BLaER1 (cell line): ENCODE measurements around the gene RPS21.

ENCODE experiments used
- H3K27ac ChIP-seq: shearing (Covaris generic); formaldehyde crosslinking; 2 replicates; pipeline ENCODE4 v1.8.1; 2022
- H3K27me3 ChIP-seq: shearing (Covaris generic); formaldehyde crosslinking; 2 replicates; pipeline ENCODE4 v1.8.1; 2022
- H3K36me3 ChIP-seq: shearing (Covaris generic); formaldehyde crosslinking; 2 replicates; pipeline ENCODE4 v1.8.1; 2022
- H3K4me1 ChIP-seq: shearing (Covaris generic); formaldehyde crosslinking; 2 replicates; pipeline ENCODE4 v1.8.1; 2022
- H3K4me2 ChIP-seq: shearing (Covaris generic); formaldehyde crosslinking; 2 replicates; pipeline ENCODE4 v1.8.1; 2022
- H3K4me3 ChIP-seq: shearing (Covaris generic); formaldehyde crosslinking; 2 replicates; pipeline ENCODE4 v1.8.1; 2022
- H3K9ac ChIP-seq: shearing (Covaris generic); formaldehyde crosslinking; 2 replicates; pipeline ENCODE4 v1.8.1; 2022
- H3K9me3 ChIP-seq: shearing (Covaris generic); formaldehyde crosslinking; 2 replicates; pipeline ENCODE4 v1.8.1; 2022
- H4K20me1 ChIP-seq: shearing (Covaris generic); formaldehyde crosslinking; 2 replicates; pipeline ENCODE4 v1.8.1; 2022
- Cebpa-rat ChIP-seq: shearing (Covaris generic); IDR thresholded peaks from 2 replicates; pipeline ENCODE4 v1.8.1; 2022

RPS21 gene

DNA sequence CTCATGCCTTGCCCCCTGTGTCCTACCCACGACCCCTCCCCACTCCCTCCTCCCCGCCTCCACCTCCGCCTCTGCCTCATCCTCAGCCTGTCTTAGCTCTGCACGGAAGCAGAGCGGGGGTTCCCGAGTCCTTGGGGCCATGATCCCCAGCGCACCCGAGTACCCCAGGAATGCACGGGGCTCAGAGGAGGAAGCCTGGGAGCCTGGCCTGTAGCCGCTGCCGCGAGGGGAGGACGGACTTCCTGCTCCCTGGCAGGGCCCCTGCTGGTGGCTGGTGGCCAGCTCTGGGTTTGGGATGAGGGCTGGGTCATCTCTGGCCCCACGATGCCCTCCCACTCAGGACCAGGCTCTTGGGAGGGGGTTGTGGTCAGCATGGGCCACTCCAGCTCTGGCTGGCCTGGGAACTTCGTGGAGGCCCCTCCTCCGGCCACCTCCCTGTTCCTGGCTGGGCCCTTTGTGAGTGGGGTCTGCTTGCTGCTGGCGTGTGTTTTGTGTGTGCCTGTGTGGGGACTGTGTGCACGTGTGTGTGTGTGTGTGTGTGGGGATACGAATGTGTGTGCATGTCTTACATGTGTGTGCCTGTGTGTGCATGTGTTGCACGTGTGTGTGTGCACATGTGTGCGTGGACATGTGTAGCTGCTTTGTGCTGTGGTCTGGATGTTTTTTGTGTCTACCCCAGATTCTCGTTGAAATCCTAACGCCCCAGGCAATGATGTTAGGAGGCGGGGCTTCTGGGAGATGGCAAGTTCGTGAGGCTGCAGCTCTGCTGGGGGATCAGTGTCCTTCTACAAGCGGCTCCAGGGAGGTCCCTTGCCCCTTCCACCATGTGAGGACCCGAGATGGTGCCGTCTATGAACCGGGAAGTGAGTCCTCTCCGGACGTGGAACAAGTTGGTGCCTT, 41.7 kb downstream of the RPS21 start:
- Histone ChIP-seq H3K9me3 (no peaks in the 10 kb centered on the region), H3K36me3 (no peaks in the 10 kb centered on the region), H4K20me1 (no peaks in the 10 kb centered on the region), H3K4me3 (no peak overlapping the region), H3K9ac (no peak overlapping the region), H3K27me3 (peaks cover 5% of the 10 kb centered on the region), H3K4me1 (peaks cover 16% of the 10 kb centered on the region), H3K27ac (no peak overlapping the region), H3K4me2 (no peak overlapping the region)
- no peak for TF ChIP-seq Cebpa-rat

DNA sequence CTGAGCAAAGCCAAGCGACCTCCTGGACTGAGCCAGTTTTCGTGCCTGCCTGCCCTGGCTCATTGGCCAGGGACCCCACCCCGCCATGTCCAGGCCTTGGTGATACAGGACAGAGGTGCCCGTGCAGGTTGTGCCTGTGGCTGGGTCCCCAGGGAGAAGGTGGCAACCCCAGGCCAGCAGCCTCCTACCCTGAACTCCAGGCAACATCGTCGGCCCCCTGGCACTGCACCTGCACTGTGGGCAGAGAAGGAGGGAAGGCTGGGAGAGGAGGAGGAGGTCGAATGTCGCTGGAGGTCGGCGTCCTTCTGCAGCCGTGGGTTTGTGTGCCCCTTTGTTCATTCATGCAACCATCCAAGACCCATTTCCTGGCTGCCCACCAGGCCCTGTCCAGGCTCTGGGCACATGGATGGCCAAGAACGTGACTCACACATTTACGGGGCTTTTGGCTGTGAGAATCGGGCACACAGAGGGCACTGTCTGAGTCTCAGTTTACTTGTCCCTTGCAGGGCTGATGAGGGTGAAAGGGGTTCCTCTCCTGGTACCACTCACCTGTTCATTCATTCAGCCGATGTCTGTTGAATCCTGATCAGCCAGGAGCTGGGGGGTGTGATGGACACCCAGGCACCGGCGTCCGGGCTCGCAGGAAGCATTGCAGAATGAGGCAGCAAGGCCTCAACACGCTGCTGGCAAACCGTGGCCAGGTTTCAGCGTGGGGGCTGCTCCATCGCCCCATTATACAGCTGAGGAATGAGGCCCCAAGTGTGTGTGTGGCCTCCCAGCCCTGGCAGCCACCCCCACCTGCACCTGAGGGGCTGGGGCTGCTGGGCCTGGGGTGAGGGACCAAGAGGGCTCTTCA, 42.8 kb downstream of the RPS21 start:
- Histone ChIP-seq H3K27me3 (peaks cover 16% of the 10 kb centered on the region), H4K20me1 (no peaks in the 10 kb centered on the region; the same call in 1 of the 2 replicates), H3K9ac (no peak overlapping the region), H3K36me3 (no peaks in the 10 kb centered on the region), H3K4me2 (no peak overlapping the region), H3K27ac (no peak overlapping the region), H3K9me3 (no peaks in the 10 kb centered on the region), H3K4me1 (peaks cover 7% of the 10 kb centered on the region), H3K4me3 (no peak overlapping the region)
- TF ChIP-seq Cebpa-rat, result no peak

DNA sequence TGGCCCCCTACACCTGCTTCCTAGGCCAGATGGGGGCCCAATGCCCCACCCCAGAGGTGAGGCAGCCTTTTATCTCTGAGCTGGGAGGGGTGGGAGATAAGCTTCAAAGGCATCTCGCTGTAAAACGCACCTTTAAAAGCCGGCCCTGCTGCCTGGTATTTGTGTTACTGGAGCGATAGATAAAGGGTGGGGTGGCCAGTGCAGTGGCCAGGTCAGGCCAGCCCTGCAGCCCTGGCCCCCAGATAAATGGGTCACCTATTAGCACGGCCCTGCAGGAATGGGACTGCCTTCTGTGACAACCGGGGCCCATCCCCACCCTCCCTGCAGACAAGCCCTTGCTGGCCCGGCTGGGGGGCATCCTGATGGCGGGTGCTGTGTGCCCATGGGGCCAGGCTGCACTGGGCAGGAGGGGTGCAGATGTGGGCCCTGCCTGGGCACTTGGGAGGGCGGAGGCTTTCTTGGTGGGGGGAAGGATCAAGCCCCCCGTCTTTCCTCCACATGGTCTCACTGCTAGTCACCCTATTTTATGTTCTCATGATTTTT, 43.5 kb downstream of the RPS21 start:
- Histone ChIP-seq H3K4me2 (no peak overlapping the region), H3K4me1 (peaks cover 7% of the 10 kb centered on the region), H3K9ac (no peak overlapping the region), H4K20me1 (peaks cover 3% of the 10 kb centered on the region; the same call in 1 of the 2 replicates), H3K9me3 (no peaks in the 10 kb centered on the region), H3K4me3 (no peak overlapping the region), H3K27ac (no peak overlapping the region), H3K36me3 (no peaks in the 10 kb centered on the region), H3K27me3 (peaks cover 23% of the 10 kb centered on the region)
- no peak for TF ChIP-seq Cebpa-rat

DNA sequence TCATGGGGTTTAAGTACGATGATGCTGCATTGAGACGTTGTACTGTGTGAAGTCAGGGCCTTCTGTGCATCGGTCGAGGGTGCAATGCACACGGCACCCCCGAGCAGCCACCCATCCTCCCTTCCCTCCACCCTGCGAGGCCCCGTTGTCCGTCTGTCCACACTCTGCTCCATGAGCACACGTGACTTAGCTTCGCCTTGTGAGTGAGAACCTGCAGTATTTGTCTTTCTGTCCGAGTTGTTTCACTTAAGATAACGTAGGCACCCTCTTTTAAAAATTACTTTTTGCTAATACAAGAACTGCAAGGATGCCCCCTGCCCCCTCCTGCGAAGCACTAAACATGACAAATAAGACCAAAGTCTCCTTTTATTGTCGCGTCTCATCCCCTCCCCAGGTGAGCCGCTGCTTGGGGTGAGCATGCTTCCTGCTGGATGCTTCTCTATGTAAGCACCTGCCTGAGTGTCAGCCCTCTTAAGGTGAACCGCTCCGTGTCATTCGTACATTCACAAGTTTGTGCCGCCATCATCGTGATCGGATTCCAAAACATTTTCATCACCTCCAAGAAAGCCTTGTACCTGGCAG, 44.1 kb downstream of the RPS21 start:
- Histone ChIP-seq H3K36me3 (no peaks in the 10 kb centered on the region), H3K9me3 (no peaks in the 10 kb centered on the region), H3K27ac (no peak overlapping the region), H4K20me1 (peaks cover 4% of the 10 kb centered on the region; the same call in 1 of the 2 replicates), H3K4me1 (peaks cover 7% of the 10 kb centered on the region), H3K4me3 (no peak overlapping the region), H3K27me3 (peaks cover 29% of the 10 kb centered on the region), H3K9ac (no peak overlapping the region), H3K4me2 (no peak overlapping the region)
- TF ChIP-seq Cebpa-rat, result no peak

DNA sequence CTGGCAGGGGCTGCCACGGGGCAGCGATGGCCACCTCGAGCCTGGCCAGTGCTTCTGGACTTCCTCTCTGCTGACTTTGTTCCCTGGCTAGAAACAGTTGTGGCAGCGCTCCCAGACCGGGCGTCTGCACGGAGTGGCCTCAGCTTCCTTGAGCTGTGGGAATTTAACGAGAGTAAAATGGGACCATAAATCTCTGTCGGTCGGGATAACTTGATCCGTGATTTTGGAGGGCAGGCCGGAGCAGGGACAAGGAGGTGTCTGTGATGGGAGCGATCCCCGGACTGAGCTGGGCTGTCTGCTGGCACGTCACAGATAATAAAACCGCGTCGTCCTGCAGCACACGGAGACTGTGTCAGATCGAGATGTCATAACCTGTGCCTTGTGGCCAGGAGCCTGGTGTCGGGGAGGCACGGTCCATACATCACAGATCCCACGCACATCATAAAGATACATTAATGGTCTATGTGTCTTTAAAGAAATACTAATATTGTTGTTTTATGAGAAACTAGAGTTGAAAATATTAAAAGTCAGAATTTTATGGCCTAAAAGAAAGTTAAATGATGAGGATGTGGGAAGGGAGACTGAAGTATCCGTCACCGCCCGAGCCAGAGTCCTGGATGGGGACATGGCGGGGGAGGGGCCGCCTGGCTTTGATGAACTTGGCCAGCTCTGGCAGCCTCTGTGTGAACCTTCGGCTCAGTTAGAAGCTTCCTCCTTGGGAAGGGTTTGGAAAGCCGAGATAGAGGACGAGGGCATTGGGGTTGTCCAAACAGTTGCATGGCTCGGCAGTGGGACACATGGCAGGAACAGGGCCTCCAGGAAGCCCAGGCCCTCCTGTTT, 47.0 kb downstream of the RPS21 start:
- H3K4me2 ChIP-seq, result no peak overlapping the region
- no peak for TF ChIP-seq Cebpa-rat
- no peak overlapping the region for H3K4me3 ChIP-seq
- peaks cover 36% of the 10 kb centered on the region for H3K27me3 ChIP-seq
- H3K9me3 ChIP-seq, result no peaks in the 10 kb centered on the region
- no peak overlapping the region for H3K27ac ChIP-seq
- no peaks in the 10 kb centered on the region for H3K4me1 ChIP-seq
- H3K9ac ChIP-seq, result no peak overlapping the region
- no peaks in the 10 kb centered on the region for H3K36me3 ChIP-seq
- H4K20me1 ChIP-seq, result peaks cover 4% of the 10 kb centered on the region; the same call in 1 of the 2 replicates

DNA sequence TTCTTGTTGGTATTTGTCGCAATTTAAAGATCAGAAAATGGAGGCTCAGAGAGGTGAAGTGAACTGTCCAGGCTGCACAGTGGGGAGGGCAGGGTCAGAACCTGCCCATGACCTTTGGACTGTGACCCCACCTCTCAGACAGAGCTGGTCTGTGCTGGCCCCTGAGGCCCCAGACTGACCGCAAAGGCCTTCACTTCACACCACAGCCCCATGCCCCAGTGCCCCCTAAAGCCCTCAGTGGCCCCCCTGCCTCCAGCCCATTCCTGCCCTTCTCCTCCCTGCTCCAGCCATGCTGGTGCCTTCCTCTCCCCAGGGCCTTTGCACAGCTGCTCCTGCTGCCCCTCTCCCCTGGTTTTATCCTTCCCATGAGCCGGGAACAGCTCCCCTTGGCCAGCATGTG, 49.8 kb downstream of the RPS21 start:
- no peak overlapping the region for H3K9ac ChIP-seq
- H3K27ac ChIP-seq, result no peak overlapping the region
- no peaks in the 10 kb centered on the region for H3K9me3 ChIP-seq
- H3K36me3 ChIP-seq, result no peaks in the 10 kb centered on the region
- H3K4me3 ChIP-seq, result no peak overlapping the region
- no peak for TF ChIP-seq Cebpa-rat
- no peaks in the 10 kb centered on the region for H3K4me1 ChIP-seq
- no peak overlapping the region for H3K4me2 ChIP-seq
- peaks cover 48% of the 10 kb centered on the region for H3K27me3 ChIP-seq
- peaks cover 4% of the 10 kb centered on the region; the same call in 1 of the 2 replicates for H4K20me1 ChIP-seq

DNA sequence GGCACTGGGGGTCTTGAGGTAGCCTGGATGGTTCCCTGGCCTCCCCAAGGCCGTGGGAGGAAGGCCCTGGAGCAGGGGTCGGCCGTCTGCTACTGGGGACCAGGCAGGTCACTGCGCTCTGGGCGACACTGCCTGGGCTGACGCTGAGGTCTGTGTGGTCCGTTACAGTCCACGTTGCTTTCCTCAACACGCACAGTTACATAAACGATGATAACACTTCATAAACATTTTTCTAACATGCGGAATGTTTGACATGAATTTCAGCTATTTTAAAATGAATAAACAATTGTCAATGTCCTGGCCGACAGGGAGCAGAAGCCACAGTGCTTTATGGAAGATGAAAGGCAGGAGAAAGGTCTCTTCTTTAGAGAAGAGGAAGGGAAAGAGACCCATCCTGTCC, 50.6 kb downstream of the RPS21 start:
- Histone ChIP-seq H3K9ac (no peak overlapping the region), H3K4me3 (no peak overlapping the region), H3K27ac (no peak overlapping the region), H3K9me3 (no peaks in the 10 kb centered on the region), H3K36me3 (no peaks in the 10 kb centered on the region), H3K4me2 (no peak overlapping the region), H3K4me1 (no peaks in the 10 kb centered on the region), H3K27me3 (peaks cover 52% of the 10 kb centered on the region), H4K20me1 (peaks cover 4% of the 10 kb centered on the region; the same call in 1 of the 2 replicates)
- no peak for TF ChIP-seq Cebpa-rat

DNA sequence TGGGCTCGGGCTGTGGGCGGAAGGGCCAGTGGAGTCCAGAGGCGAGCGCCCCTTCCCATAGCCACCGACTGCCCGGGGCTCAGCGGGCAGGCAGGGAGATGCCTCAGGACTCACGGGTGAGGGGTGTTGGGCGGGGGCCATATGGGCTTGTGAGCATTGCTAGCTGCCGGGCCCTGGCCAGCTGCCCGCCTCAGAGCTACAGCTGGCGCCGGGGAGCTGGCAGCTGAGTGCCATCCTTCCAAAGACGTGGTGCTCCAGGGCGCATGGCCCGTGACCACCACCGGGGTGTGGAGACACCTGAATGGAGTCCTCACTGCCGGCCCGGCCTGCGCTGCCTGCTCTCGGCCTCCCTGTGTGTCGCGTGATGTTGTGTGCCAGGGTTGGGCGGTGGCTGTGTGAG, 51.0 kb downstream of the RPS21 start:
- Histone ChIP-seq H3K4me3 (no peak overlapping the region), H4K20me1 (peaks cover 4% of the 10 kb centered on the region; the same call in 1 of the 2 replicates), H3K27ac (no peak overlapping the region), H3K4me2 (no peak overlapping the region), H3K9me3 (no peaks in the 10 kb centered on the region), H3K27me3 (peaks cover 54% of the 10 kb centered on the region), H3K4me1 (no peaks in the 10 kb centered on the region), H3K9ac (no peak overlapping the region), H3K36me3 (no peaks in the 10 kb centered on the region)
- TF ChIP-seq Cebpa-rat, result no peak
